Measurements from ENCODE around the gene ZNF557.

GRCh38 chr19:7083076-7083956 is 13.8 kb downstream of the ZNF557 start:
- TF ChIP-seq CTCF (IDR thresholded peaks at IDR 0.05) = no peak
- no peak for TF ChIP-seq POLR2AphosphoS5 (IDR thresholded peaks at IDR 0.05)

Data from gastroesophageal sphincter (tissue), 3 donors.